HepG2 (cell line): Measurements from ENCODE around the gene CENPB. TPM values are rescaled to one million over a fixed set of nuclear protein-coding genes. Genes with fewer than 3 reads are reported as not detected.

ENCODE experiments used
- AHDC1 ChIP-seq: sonication (generic); formaldehyde crosslinking; IDR thresholded peaks from 2 replicates; pipeline ENCODE4 v1.5.1; 2020; ENCODE audit warnings: mild to moderate bottlenecking, missing genetic modification reagents, borderline replicate concordance
- HNRNPL ChIP-seq: fragments of 200-400 bp; formaldehyde crosslinking; IDR thresholded peaks from 2 replicates; pipeline ENCODE4 v1.6.1; 2017; ENCODE audit warnings: mild to moderate bottlenecking, low read depth, low read length
- MYPOP ChIP-seq: sonication (generic); formaldehyde crosslinking; IDR thresholded peaks from 2 replicates; pipeline ENCODE4 v1.8.1; 2023; ENCODE audit warnings: mild to moderate bottlenecking, moderate library complexity, missing genetic modification reagents
- PAWR ChIP-seq: sonication (generic); formaldehyde crosslinking; IDR thresholded peaks from 2 replicates; pipeline ENCODE4 v1.4.0; 2020; ENCODE audit warnings: missing genetic modification reagents, mild to moderate bottlenecking, borderline replicate concordance
- RXRA ChIP-seq: sonication (generic); formaldehyde crosslinking; IDR thresholded peaks from 2 replicates; pipeline ENCODE4 v1.5.1; 2020; ENCODE audit warnings: missing genetic modification reagents
- SKIL ChIP-seq: sonication (generic); formaldehyde crosslinking; IDR thresholded peaks from 2 replicates; pipeline ENCODE4 v1.8.0; 2022; ENCODE audit warnings: missing genetic modification reagents, mild to moderate bottlenecking, moderate library complexity, borderline replicate concordance
- SOX13 ChIP-seq, 3 experiments: fragments of 450-650 bp in 1 of 3; sonication (generic) in 1 of 3; formaldehyde crosslinking in 1 of 3; IDR thresholded peaks in 2 of 3; conservative IDR thresholded peaks in 1 of 3; 2 replicates each; pipeline versions ENCODE4 v1.5.0 to v1.6.1; 2016 to 2020; ENCODE audit warnings: antibody characterized with exemption in 1 of 3, mild to moderate bottlenecking in 1 of 3, missing compliant biosample characterization in 1 of 3, missing genetic modification reagents in 1 of 3, moderate library complexity in 1 of 3
- TGIF2 ChIP-seq: IDR thresholded peaks from 2 replicates; pipeline ENCODE4 v1.6.1; 2016; ENCODE audit warnings: control low read depth, missing compliant biosample characterization
- ZBTB10 ChIP-seq: sonication (generic); formaldehyde crosslinking; IDR thresholded peaks from 2 replicates; pipeline ENCODE4 v1.4.0; 2020; ENCODE audit warnings: missing genetic modification reagents, borderline replicate concordance
- ZC3H13 ChIP-seq: sonication (generic); formaldehyde crosslinking; IDR thresholded peaks from 2 replicates; pipeline ENCODE4 v1.8.1; 2023; ENCODE audit warnings: mild to moderate bottlenecking, missing genetic modification reagents, moderate library complexity
- ZMAT5 ChIP-seq: sonication (generic); formaldehyde crosslinking; IDR thresholded peaks from 2 replicates; pipeline ENCODE4 v1.5.0; 2020; ENCODE audit warnings: mild to moderate bottlenecking, low read depth, missing genetic modification reagents, borderline replicate concordance
- ZNF484 ChIP-seq: sonication (generic); formaldehyde crosslinking; IDR thresholded peaks from 2 replicates; pipeline ENCODE4 v1.5.1; 2020; ENCODE audit warnings: mild to moderate bottlenecking, low read depth, missing genetic modification reagents, borderline replicate concordance
- ZNF546 ChIP-seq: sonication (generic); formaldehyde crosslinking; conservative IDR thresholded peaks from 2 replicates; pipeline ENCODE4 v1.8.1; 2023; ENCODE audit warnings: mild to moderate bottlenecking, missing genetic modification reagents
- polyA plus RNA-seq, 8 experiments: library from polyadenylated mRNA; depleted of rRNA in 3 of 8; stranded (reverse) in 7 of 8; unstranded in 1 of 8; fragments of >200 nt; fragmentation: Illumina TruSeq in 4 of 8; extraction: Trizol in 4 of 8; gene quantifications; 2 replicates each; pipeline versions ENCODE4 v1.2.1 to v1.2.3, GENCODE V29; 2011 to 2016; ENCODE audit warnings: low read depth in 4 of 8, missing spikeins in 1 of 8, mixed read lengths in 1 of 8; ENCODE audit not compliant: insufficient read depth in 1 of 8
- total RNA-seq, 5 experiments: library from RNA; depleted of rRNA; stranded (reverse); fragments of >200 nt; fragmentation: Illumina TruSeq; extraction: Trizol; gene quantifications; 2 replicates each; pipeline ENCODE4 v1.2.3, GENCODE V29; 2016; ENCODE audit warnings: low read depth in 1 of 5

The CENPB gene
- total and polyA plus RNA-seq, 2 of the 13 experiments (the other 11 are each of a cell fraction or from before 2014, with no cell fraction given), result 10.4 to 54.5 TPM

GRCh38 chr20:3795511-3796468 lies 9.2 kb upstream of the CENPB start, which contains the start of gene CDC25B (continued):
- peak; percentile 31; the same call in 1 of the 2 replicates for TF ChIP-seq TGIF2 (CRISPR knock-in tag)
- TF ChIP-seq ZNF546 (CRISPR knock-in tag), result 0 out of 2 replicates have a peak, but pooled peaks have one; percentile 64
- TF ChIP-seq SOX13 (IDR thresholded peaks at IDR 0.05), result peak; percentile 9; the same call in 1 of the 2 replicates
- TF ChIP-seq SOX13 (CRISPR knock-in tag; conservative IDR thresholded peaks at IDR 0.05 in 1 of 2, IDR thresholded peaks at IDR 0.05 in 1 of 2), result no peak
- TF ChIP-seq PAWR (CRISPR knock-in tag), result 0 out of 2 replicates have a peak, but pooled peaks have one; percentile 28
- TF ChIP-seq AHDC1 (CRISPR knock-in tag), result no peak
- 0 out of 2 replicates have a peak, but pooled peaks have one; percentile 58 for TF ChIP-seq ZC3H13 (CRISPR knock-in tag)
- 0 out of 2 replicates have a peak, but pooled peaks have one; percentile 38 for TF ChIP-seq HNRNPL
- peak; percentile 34; the same call in 1 of the 2 replicates for TF ChIP-seq SKIL (CRISPR knock-in tag)
- TF ChIP-seq RXRA (CRISPR knock-in tag), result peak; percentile 90
- TF ChIP-seq ZBTB10 (CRISPR knock-in tag), result peak; percentile 33; the same call in 1 of the 2 replicates
- TF ChIP-seq MYPOP, result peak; percentile 77; the same call in 1 of the 2 replicates
- TF ChIP-seq ZNF484 (CRISPR knock-in tag), result 0 out of 2 replicates have a peak, but pooled peaks have one; percentile 91
- TF ChIP-seq ZMAT5 (CRISPR knock-in tag), result no peak
